Prostate gland (tissue), 2 donors: Measurements from ENCODE around the gene RC3H2.

ENCODE experiments used
- CTCF ChIP-seq, 4 experiments: fragments of 200-600 bp in 2 of 4; fragments of 450-650 bp in 2 of 4; sonication (generic) in 2 of 4; IDR thresholded peaks; 1 replicate in 3 of 4; 2 replicates in 1 of 4; pipeline ENCODE4 v1.5.1; 2016 to 2019; ENCODE audit warnings: antibody characterized with exemption in 4 of 4, mild to moderate bottlenecking in 2 of 4, moderate library complexity in 2 of 4
- POLR2A ChIP-seq: fragments of 450-650 bp; IDR thresholded peaks from one replicate; pipeline ENCODE4 v1.6.1; 2016; ENCODE audit warnings: antibody characterized with exemption, mild to moderate bottlenecking

GRCh38 chr9:122883125-122883524, 22.0 kb downstream of the RC3H2 start:
- no peak for TF ChIP-seq CTCF (IDR thresholded peaks at IDR 0.05)
- TF ChIP-seq POLR2A: no peak
